Measurements from ENCODE around the gene ENTREP3.
"Not testable (repeated sequence)": the region's sequence is repeated elsewhere in the genome, so short reads cannot be mapped to it uniquely, and the experiment has no call there.

Gene ENTREP3

DNA sequence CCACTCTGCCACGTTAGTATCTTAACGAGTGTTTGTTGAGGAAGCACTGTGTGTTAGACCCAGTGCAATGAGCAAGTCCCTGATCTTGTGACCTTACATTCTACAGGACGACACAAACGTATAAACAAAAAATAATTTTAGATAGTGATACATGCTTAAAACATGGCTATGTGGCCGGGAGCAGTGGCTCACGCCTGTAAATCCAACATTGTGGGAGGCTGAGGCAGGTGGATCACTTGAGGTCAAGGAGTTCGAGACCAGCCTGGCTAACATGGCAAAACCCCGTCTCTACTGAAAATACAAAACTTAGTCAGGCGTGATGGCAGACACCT, 27.2 kb downstream of the ENTREP3 start:
- peak overlapping the region; percentile 45 for H3K4me3 ChIP-seq (ENCODE audit: control insufficient read depth, low read depth, low read length)
- DNase-seq (ENCODE audit: low read depth), result no peak
- TF ChIP-seq, protein P1, sequence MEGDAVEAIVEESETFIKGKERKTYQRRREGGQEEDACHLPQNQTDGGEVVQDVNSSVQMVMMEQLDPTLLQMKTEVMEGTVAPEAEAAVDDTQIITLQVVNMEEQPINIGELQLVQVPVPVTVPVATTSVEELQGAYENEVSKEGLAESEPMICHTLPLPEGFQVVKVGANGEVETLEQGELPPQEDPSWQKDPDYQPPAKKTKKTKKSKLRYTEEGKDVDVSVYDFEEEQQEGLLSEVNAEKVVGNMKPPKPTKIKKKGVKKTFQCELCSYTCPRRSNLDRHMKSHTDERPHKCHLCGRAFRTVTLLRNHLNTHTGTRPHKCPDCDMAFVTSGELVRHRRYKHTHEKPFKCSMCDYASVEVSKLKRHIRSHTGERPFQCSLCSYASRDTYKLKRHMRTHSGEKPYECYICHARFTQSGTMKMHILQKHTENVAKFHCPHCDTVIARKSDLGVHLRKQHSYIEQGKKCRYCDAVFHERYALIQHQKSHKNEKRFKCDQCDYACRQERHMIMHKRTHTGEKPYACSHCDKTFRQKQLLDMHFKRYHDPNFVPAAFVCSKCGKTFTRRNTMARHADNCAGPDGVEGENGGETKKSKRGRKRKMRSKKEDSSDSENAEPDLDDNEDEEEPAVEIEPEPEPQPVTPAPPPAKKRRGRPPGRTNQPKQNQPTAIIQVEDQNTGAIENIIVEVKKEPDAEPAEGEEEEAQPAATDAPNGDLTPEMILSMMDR (conservative IDR thresholded peaks at IDR 0.05; ENCODE audit: control insufficient read depth, insufficient read depth, low read depth, low read length), result no peak

DNA sequence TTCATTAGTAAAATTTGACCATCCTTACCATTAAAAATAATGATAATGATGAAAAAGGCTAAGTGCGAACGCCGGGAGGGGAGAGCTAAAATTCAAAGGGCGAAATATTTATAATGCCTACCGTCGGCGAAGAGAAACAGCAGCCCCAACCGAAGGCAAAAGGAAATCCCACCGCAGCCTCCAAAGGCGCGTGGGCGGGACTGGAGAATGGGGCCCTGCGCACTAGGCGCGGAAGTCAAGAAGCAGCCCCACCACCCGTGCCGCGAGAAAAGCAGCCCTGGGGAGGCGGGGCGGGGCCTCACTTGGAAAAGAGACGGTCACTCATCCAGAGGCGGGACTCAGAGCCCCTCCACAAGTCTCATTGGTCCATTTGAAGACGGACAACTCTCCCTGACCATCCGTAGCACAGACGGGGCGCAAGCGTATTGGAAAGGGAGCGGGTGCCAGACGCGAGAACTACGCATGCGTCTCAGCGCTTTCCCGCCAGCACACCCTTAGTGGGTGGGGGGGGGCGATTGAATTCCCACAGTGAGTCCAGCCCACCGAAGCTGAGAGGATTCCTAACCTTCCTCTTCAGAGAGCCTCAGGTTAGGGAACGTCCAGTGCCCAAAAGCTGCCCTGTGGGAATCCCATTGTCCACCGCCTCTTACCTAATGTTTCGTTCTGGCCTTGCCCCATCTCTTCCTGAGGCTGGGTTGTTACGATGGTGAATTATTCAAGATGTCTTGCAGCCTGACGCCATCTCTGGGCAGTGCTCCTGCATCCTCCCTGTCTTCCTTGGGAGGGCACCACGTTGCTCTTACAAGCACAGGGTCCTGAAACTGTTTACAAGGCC, 27.8 kb downstream of the ENTREP3 start:
- peak; percentile 98 for DNase-seq (ENCODE audit: low read depth)
- TF ChIP-seq, protein P1 (conservative IDR thresholded peaks at IDR 0.05; ENCODE audit: control insufficient read depth, insufficient read depth, low read depth, low read length), result no peak
- peak overlapping the region; percentile 83 for H3K4me3 ChIP-seq (ENCODE audit: control insufficient read depth, low read depth, low read length)

DNA sequence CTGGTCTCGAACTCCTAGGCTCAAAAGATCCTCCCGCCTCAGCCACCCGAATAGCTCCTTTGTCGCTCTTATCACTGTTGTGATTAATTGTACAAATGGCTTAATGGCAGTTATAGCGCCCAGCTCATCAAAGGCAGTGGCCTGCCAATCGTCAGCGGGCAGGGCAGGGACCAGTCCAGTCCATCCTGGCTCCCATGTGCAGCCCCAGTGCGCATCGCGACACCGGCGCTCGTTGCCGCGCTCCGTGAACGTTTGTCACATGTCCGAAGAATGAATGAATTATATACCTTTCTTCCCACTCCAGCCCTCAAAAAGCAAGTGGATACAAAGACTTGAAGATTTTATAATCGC, 28.4 kb downstream of the ENTREP3 start:
- TF ChIP-seq, protein P1 (conservative IDR thresholded peaks at IDR 0.05; ENCODE audit: control insufficient read depth, insufficient read depth, low read depth, low read length), result no peak
- DNase-seq (ENCODE audit: low read depth), result peak; percentile 38
- peak overlapping the region; percentile 83 for H3K4me3 ChIP-seq (ENCODE audit: control insufficient read depth, low read depth, low read length)

DNA sequence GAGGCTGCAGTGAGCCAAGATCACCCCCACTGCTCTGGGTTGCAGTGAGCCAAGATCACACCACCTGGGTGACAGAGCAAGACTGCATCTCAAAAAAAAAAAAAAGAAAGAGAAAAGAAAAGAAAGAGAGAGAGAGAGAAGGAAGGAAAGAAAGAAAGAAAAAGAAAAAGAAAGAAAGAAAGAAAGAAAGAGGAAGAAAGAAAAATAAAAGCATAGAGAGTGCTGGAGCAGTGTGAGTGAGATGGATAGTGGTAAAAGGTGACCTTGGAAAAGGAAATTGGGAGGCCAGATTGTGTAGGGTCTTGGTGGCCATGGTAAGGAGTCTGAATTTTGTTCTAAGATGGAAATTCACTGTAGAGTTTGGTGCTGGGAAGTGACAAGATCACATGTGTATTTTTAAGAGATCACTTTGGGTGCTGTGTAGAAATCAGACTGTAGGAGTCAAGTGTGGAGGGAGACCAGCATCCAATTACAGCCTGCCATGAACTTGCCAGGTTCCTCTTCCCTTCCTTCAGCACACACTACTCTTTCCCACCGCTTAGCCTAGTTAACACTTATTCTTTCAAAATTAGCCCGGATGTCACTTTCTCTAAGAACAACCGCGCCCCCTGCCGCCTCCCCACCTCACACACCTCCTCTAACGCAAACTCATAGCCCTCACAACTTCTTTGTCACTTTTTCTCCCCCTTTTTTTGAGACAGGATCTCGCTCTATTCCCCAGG, 28.9 kb downstream of the ENTREP3 start:
- DNase-seq (ENCODE audit: low read depth), result peak; percentile 66
- TF ChIP-seq, protein P1 (conservative IDR thresholded peaks at IDR 0.05; ENCODE audit: control insufficient read depth, insufficient read depth, low read depth, low read length), result peak; percentile 43
- peak overlapping the region; percentile 83 for H3K4me3 ChIP-seq (ENCODE audit: control insufficient read depth, low read depth, low read length)

DNA sequence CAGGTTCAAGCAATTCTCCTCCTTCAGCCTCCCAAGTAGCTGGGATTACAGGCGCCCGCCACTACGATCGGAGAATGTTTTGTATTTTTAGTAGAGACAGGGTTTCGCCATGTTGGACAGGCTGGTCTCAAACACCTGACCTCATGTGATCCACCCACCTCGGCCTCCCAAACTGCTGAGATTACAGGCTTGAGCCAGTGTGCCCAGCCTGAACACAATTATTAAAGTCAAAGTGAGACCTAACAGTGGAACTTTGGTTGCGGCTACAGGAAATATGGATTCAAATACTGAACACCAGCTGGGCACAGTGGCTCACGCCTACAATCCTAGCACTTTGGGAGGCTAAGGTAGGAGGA, 29.9 kb downstream of the ENTREP3 start:
- not testable (repeated sequence) for H3K4me3 ChIP-seq (ENCODE audit: control insufficient read depth, low read depth, low read length); DNase-seq (ENCODE audit: low read depth)

DNA sequence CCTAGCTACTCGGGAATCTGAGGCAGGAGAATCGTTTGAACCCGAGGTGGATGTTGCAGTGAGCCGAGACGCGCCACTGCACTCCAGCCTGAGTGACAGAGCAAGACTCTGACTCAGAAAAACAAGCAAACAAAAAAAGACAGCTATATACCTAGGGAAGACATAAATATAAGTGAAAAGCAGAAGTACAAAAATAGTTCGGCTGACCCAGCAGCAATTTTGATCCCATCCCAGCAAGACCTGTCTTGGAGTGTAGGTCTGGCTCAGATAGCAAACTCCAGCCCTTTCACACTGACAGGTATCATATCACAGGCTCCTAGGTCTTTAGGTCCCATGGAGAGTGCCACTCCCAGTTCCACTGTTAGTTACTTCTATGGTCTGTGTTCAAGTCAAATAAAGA, 32.2 kb downstream of the ENTREP3 start:
- no peak for DNase-seq (ENCODE audit: low read depth)
- H3K4me3 ChIP-seq (ENCODE audit: control insufficient read depth, low read depth, low read length), result no peak overlapping the region
- TF ChIP-seq, protein P1 (conservative IDR thresholded peaks at IDR 0.05; ENCODE audit: control insufficient read depth, insufficient read depth, low read depth, low read length), result no peak

DNA sequence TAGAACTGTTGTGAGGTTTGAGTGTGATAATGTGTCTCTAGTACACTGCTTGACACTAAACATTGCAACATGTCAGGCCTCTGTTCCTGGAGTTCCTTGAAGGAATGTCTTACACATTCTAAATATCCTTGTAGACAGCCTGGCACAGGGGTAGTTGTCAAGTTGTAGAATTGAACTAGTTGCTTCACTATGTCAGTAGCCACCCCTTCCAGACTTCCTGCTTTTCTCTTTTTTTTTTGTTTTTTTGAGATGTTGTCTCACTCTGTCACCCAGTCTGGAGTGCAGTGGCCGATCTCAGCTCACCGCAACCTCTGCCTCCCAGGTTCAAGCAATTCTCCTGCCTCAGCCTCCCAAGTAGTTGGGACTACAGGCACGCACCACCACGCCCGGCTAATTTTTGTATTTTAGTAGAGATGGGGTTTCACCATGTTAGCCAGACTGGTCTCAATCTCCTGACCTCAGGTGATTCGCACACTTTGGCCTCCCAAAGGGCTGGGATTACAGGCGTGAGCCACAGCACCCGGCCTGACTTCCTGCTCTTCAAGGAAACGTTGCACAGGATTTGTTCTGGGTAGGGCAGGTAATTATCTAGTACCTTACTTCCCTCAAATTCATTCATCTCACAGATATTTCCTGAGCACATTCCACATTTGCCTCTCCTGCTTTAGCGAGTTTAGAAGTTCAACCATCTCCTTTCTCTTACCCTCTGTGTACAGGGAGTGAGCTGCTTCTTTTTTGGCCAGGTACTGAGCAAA, 34.9 kb downstream of the ENTREP3 start:
- not testable (repeated sequence) for DNase-seq (ENCODE audit: low read depth); H3K4me3 ChIP-seq (ENCODE audit: control insufficient read depth, low read depth, low read length)

All from fibroblast of mammary gland (primary cell).